Ovary (tissue), 9 donors: ENCODE data around the gene PITPNB. TPM values are rescaled to one million over a fixed set of nuclear protein-coding genes. Genes with fewer than 3 reads are reported as not detected.

Source experiments
- DNase-seq, 5 donors: peaks; one replicate each; pipeline ENCODE4 v3.0.0-alpha.2; 2019 to 2020
- H3K27ac ChIP-seq, 2 donors: fragments of 200-600 bp; one replicate each; pipeline versions ENCODE4 v1.5.1 to v1.8.0; 2019 to 2022
- H3K27me3 ChIP-seq: fragments of 200-600 bp; one replicate; pipeline ENCODE4 v1.8.0; 2022
- H3K36me3 ChIP-seq: fragments of 200-600 bp; sonication (generic); one replicate; pipeline ENCODE4 v1.5.1; 2019
- H3K4me1 ChIP-seq: one replicate; pipeline ENCODE4 v1.8.1; 2013; ENCODE audit warnings: mild to moderate bottlenecking, moderate library complexity; ENCODE audit not compliant: insufficient read depth
- H3K4me3 ChIP-seq: fragments of 200-600 bp; sonication (generic); one replicate; pipeline ENCODE4 v1.5.1; 2017
- H3K9me3 ChIP-seq, 2 donors: fragments of 200-600 bp in 1 of 2; sonication (generic) in 1 of 2; one replicate each; pipeline versions ENCODE4 v1.5.1 to v1.8.1; 2013 to 2019; ENCODE audit warnings: mild to moderate bottlenecking in 1 of 2, moderate library complexity in 1 of 2
- EP300 ChIP-seq: sonication (generic); formaldehyde crosslinking; IDR thresholded peaks from one replicate; pipeline ENCODE4 v1.6.1; 2017; ENCODE audit warnings: antibody characterized with exemption
- POLR2A ChIP-seq: fragments of 450-650 bp; IDR thresholded peaks from one replicate; pipeline ENCODE4 v1.6.1; 2017; ENCODE audit warnings: antibody characterized with exemption, mild to moderate bottlenecking, moderate library complexity
- WGBS, 3 donors: extraction: QIAGEN DNeasy Blood & Tissue Kit in 1 of 3; methylation state at CpG; one replicate each; pipeline versions ENCODE4 v1.1.5 to v1.1.7; 2013 to 2017; 5-methylcytosine and 5-hydroxymethylcytosine counted together
- intact Hi-C, 4 donors: fragments of 100-400 bp; cut with DNase I; formaldehyde crosslinking; loops; one replicate each; pipeline versions ENCODE4 v1.11.0 to v1.15.1; 2022 to 2023
- polyA plus RNA-seq, 2 donors: library from polyadenylated mRNA; stranded (reverse); fragments of 200-250 nt in 1 of 2; fragments of 350-450 nt in 1 of 2; fragmentation: Illumina TruSeq in 1 of 2; extraction: RNeasy Lipid Tissue Mini Kit (QIAGEN cat#74804) in 1 of 2; gene quantifications; one replicate each; pipeline ENCODE4 v1.2.3, GENCODE V29; 2013 to 2014
- total RNA-seq, 7 donors: library from RNA; depleted of rRNA in 2 of 7; stranded (reverse); fragments of >200 nt in 2 of 7; fragmentation: NEBNext Ultra II Directional in 3 of 7; extraction: Animal tissue kit (Norgen Biotek cat#: 25700) in 3 of 7; gene quantifications; one replicate each; pipeline versions ENCODE4 v1.1.0 to v1.2.4, GENCODE V29; 2016 to 2023
- TF ChIP-seq, protein P1 (sequence below), 3 donors: fragments of 450-650 bp in 2 of 3; fragments of 200-600 bp in 1 of 3; IDR thresholded peaks; one replicate each; pipeline versions ENCODE4 v1.5.1 to v1.8.0; 2016 to 2022; ENCODE audit warnings: antibody characterized with exemption in 3 of 3, mild to moderate bottlenecking in 1 of 3
- donor health status: DM: no; HTN: no; CAD: no; lungs with moderate emphysema.
- donor health status: DM: no; HTN: no; CAD: no.
- donor health status: Bipolar disorder and iron deficiency.
- donor health status: DM: yes; HTN: yes; CAD: no.
- donor health status: DM: no; HTN: no; CAD: no.
- donor health status: DM: yes; HTN: yes; CAD: no.

PITPNB gene
- total and polyA plus RNA-seq, 9 donors: 26.6 to 77.2 (median 60.9) TPM

DNA sequence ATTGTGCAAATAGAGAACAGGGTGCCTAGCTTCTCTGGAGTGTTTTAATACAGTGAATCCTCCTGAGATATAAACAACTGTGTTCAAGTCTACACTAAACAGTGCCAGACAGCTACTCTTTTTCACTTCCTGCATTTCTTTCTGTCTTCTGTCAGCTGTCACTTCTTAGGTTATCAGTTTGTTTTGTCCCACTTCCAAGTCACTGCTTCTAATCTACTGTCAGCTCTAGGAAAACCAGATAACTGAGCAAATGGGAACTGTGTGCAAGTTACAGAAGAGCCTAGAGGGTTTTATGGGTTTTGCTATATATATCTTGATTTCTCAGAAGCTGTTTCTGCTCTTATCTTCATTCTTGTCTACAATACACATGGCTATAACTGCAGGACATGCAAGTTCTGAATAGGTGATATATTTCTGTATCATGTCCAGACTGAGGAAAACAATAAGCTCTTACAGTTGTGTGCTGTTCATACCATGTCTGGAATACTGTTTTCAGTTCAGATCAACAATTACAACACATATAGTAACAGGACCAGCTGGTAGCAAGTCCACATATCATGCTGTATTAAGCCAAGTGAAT, 5.8 kb downstream of the PITPNB start:
- no peaks in the 10 kb centered on the region for H3K27me3 ChIP-seq
- H3K9me3 ChIP-seq: no peaks in the 10 kb centered on the region
- H3K36me3 ChIP-seq: no peaks in the 10 kb centered on the region
- H3K4me3 ChIP-seq: no peak overlapping the region
- TF ChIP-seq, protein P1, sequence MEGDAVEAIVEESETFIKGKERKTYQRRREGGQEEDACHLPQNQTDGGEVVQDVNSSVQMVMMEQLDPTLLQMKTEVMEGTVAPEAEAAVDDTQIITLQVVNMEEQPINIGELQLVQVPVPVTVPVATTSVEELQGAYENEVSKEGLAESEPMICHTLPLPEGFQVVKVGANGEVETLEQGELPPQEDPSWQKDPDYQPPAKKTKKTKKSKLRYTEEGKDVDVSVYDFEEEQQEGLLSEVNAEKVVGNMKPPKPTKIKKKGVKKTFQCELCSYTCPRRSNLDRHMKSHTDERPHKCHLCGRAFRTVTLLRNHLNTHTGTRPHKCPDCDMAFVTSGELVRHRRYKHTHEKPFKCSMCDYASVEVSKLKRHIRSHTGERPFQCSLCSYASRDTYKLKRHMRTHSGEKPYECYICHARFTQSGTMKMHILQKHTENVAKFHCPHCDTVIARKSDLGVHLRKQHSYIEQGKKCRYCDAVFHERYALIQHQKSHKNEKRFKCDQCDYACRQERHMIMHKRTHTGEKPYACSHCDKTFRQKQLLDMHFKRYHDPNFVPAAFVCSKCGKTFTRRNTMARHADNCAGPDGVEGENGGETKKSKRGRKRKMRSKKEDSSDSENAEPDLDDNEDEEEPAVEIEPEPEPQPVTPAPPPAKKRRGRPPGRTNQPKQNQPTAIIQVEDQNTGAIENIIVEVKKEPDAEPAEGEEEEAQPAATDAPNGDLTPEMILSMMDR (IDR thresholded peaks at IDR 0.05): no peak
- no peak for TF ChIP-seq EP300
- TF ChIP-seq POLR2A: no peak
- no peak for DNase-seq
- H3K27ac ChIP-seq: no peak overlapping the region
- peaks cover 13% of the 10 kb centered on the region for H3K4me1 ChIP-seq
- intact Hi-C loops: no loop called here

DNA sequence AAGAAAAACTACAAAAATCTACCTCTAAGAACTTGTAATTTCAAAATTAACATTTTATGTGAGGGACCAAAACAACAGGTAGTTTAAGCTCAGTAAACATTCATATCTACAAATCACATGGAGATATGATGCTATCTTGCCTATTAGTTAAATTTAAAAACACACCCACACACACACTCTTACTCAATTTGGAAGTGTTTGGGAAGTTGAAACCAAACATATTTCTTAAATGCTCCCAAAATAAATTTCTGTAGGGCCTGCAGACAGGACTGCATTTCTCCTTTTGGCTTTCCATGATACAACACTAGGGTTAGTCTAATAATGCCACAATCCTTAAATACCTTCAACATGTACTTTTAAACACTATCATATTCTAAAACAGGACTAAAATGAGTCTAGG, 7.0 kb downstream of the PITPNB start:
- intact Hi-C loops: no loop called here
- TF ChIP-seq EP300 (no peak), POLR2A (no peak)
- TF ChIP-seq, protein P1 (IDR thresholded peaks at IDR 0.05): no peak
- Histone ChIP-seq H3K27ac (no peak overlapping the region), H3K9me3 (no peaks in the 10 kb centered on the region), H3K4me3 (no peak overlapping the region), H3K27me3 (no peaks in the 10 kb centered on the region), H3K4me1 (peaks cover 9% of the 10 kb centered on the region), H3K36me3 (no peaks in the 10 kb centered on the region)
- DNase-seq: no peak

DNA sequence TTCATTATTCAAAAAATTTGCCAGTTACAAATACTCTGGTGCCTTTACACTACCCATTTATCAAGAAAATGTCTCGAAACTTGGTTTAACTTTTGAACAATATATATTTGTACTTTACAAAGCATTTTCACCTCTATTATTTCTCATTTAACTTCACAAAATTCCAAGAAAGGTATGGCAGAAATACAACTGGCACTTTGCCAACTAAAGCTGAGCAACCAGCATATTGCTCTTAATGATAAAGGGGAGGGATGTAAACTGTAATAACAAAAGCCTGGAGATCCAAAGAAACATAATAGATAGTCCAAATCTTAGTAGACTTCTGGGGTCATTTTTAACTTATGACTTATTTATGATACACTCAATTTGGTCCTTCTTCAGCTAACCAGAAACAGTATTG, 7.7 kb downstream of the PITPNB start:
- no peaks in the 10 kb centered on the region for H3K9me3 ChIP-seq
- WGBS, 3 donors: 90 to 96% (median 91%) methylated on average over 1 of the region's 1 CpG
- H3K4me1 ChIP-seq: peaks cover 9% of the 10 kb centered on the region
- DNase-seq: no peak
- no peaks in the 10 kb centered on the region for H3K27me3 ChIP-seq
- no peak overlapping the region for H3K4me3 ChIP-seq
- no peak overlapping the region for H3K27ac ChIP-seq
- intact Hi-C loops: no loop called here
- TF ChIP-seq, protein P1 (IDR thresholded peaks at IDR 0.05): no peak
- TF ChIP-seq POLR2A: no peak
- TF ChIP-seq EP300: no peak
- no peaks in the 10 kb centered on the region for H3K36me3 ChIP-seq

DNA sequence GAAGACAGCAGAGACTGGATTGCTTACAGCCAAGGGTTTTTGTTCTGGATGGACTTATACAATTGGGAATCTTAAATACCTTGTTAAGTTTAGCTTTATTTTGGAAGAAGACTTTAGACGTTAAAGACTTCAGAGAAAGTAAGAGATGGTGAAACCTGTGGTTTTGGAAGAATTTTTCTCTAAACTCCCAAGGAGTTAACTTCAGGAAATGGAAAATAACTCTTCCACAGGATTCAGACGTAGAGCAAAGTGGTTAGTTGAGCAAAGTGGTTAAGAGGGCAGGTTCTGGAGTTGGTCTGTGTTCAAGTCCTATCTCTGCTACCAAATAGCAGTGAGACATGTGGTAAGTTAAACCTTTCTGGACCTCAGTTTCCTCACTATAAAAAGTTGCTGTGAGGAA, 12.8 kb downstream of the PITPNB start:
- WGBS, 3 donors: 37 to 53% (median 37%) methylated on average over 2 of the region's 2 CpGs

More for the DNA sequence above, 12.8 kb downstream of the PITPNB start:
- Histone ChIP-seq H3K4me3 (no peak overlapping the region), H3K4me1 (no peaks in the 10 kb centered on the region), H3K27me3 (no peaks in the 10 kb centered on the region), H3K9me3 (no peaks in the 10 kb centered on the region), H3K27ac (no peak overlapping the region), H3K36me3 (no peaks in the 10 kb centered on the region)
- TF ChIP-seq, protein P1 (IDR thresholded peaks at IDR 0.05): no peak
- no peak for TF ChIP-seq EP300
- no peak for TF ChIP-seq POLR2A
- intact Hi-C loops: loop anchor here in 1 of 4 donors (5.0 kb wide), 1 partner anchor 76 kb away; no protein-coding TSS in a partner anchor
- DNase-seq: no peak
